Left ventricle myocardium inferior (tissue), 1 donor: ENCODE measurements around the gene PAK2. TPM values are rescaled to one million over a fixed set of nuclear protein-coding genes. Genes with fewer than 3 reads are reported as not detected.

Source experiments
- DNase-seq: peaks from one replicate; pipeline ENCODE4 v3.0.0-alpha.2; 2020
- H3K27ac ChIP-seq: fragments of 200-600 bp; replicated peaks from 2 replicates; pipeline ENCODE4 v1.8.0; 2021
- H3K27me3 ChIP-seq: fragments of 200-600 bp; 2 replicates; pipeline ENCODE4 v1.8.0; 2021; ENCODE audit warnings: low read depth
- H3K36me3 ChIP-seq: fragments of 200-600 bp; 2 replicates; pipeline ENCODE4 v1.8.0; 2021
- H3K4me1 ChIP-seq: fragments of 200-600 bp; 2 replicates; pipeline ENCODE4 v1.8.0; 2021
- H3K4me3 ChIP-seq: fragments of 200-600 bp; 2 replicates; pipeline ENCODE4 v1.8.0; 2021; ENCODE audit warnings: mild to moderate bottlenecking, moderate library complexity
- H3K9me3 ChIP-seq: fragments of 200-600 bp; replicated peaks from 2 replicates; pipeline ENCODE4 v1.8.0; 2021
- CTCF ChIP-seq: fragments of 200-600 bp; IDR thresholded peaks from 2 replicates; pipeline ENCODE4 v1.8.0; 2021; ENCODE audit warnings: antibody characterized with exemption, mild to moderate bottlenecking, borderline replicate concordance
- intact Hi-C: fragments of 100-400 bp; cut with micrococcal nuclease; formaldehyde crosslinking; loops from one replicate; pipeline ENCODE4 v1.11.0; 2022
- total RNA-seq: library from RNA; stranded (reverse); fragmentation: NEBNext Ultra II Directional; extraction: Animal tissue kit (Norgen Biotek cat#: 25700); gene quantifications from one replicate; pipeline ENCODE4 v1.2.1, GENCODE V29; 2021
- donor health status: DM: no; HTN: yes; CAD: no; lungs with severe emphysema.

Gene PAK2
- total RNA-seq, 1 donor from 2014 or later: 45.7 TPM

DNA sequence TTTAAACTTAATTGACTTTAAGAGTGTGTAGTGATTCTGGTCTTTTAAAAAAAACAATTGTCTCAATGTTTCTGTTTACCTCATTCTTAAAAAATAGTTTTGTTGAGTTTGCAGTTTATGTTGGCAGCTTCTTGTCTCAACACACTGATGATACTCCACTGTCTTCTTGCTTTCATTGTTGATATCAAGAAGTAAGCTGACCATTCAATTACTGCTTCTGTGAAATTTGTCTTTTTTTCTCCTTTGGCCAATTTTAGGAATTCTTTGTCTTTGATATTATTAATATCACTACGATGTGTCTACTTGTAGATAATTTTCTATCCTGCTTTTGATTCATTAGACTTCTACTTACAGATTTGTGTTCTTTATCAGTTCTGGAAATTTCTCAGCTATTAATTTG is 31.4 kb downstream of the PAK2 start:
- peaks cover 38% of the 10 kb centered on the region for H3K4me1 ChIP-seq
- TF ChIP-seq CTCF: no peak
- DNase-seq: no peak
- no peak overlapping the region for H3K4me3 ChIP-seq
- peaks cover 6% of the 10 kb centered on the region for H3K36me3 ChIP-seq
- H3K27me3 ChIP-seq: no peaks in the 10 kb centered on the region
- no peaks in the 10 kb centered on the region for H3K9me3 ChIP-seq
- no peak overlapping the region for H3K27ac ChIP-seq
- intact Hi-C loops: no loop called here

GRCh38 chr3:196772102-196772501 is 32.4 kb downstream of the PAK2 start:
- H3K9me3 ChIP-seq: no peaks in the 10 kb centered on the region
- H3K36me3 ChIP-seq: peaks cover 6% of the 10 kb centered on the region
- no peak for DNase-seq
- intact Hi-C loops: no loop called here
- peaks cover 41% of the 10 kb centered on the region for H3K4me1 ChIP-seq
- no peaks in the 10 kb centered on the region for H3K27me3 ChIP-seq
- H3K4me3 ChIP-seq: no peak overlapping the region
- no peak overlapping the region for H3K27ac ChIP-seq
- TF ChIP-seq CTCF: no peak

GRCh38 chr3:196772897-196773296 is 33.2 kb downstream of the PAK2 start:
- intact Hi-C loops: no loop called here
- Histone ChIP-seq H3K9me3 (no peaks in the 10 kb centered on the region), H3K27me3 (no peaks in the 10 kb centered on the region), H3K36me3 (peaks cover 6% of the 10 kb centered on the region), H3K27ac (no peak overlapping the region), H3K4me1 (peaks cover 48% of the 10 kb centered on the region), H3K4me3 (no peak overlapping the region)
- DNase-seq: no peak
- no peak for TF ChIP-seq CTCF

DNA sequence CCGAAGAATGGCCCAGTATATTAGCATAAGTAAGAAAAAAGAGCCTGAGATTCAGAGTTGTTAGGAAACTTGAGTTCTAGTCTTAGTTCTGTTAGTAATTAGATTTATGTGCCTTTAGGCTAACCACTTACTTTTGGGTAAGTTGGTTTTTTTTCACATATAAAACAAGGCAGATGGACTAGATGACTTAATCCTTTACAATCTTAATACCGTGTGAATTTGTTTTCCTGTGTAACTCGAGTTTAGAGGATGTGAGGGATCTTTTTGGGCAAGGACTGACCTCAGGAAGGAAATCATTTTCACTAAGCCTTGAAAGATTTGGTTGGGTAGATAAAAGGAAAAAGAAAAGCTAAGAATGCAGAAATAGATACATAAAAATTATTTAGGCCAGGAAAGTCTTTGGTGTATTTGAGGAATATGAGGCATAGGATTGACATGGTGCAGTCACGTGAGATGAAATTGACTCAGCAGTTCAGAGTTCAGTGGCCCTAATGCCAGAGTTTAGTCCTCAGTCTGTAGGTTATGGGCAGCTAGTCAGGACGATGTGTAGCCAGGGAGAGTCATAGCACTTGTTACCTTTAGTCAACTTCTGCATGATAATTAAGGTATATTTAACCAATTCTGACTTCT is 34.6 kb downstream of the PAK2 start:
- no peak for TF ChIP-seq CTCF
- no peaks in the 10 kb centered on the region for H3K27me3 ChIP-seq
- no peak overlapping the region for H3K4me3 ChIP-seq
- H3K9me3 ChIP-seq: no peaks in the 10 kb centered on the region
- peaks cover 63% of the 10 kb centered on the region for H3K4me1 ChIP-seq
- intact Hi-C loops: no loop called here
- no peaks in the 10 kb centered on the region for H3K36me3 ChIP-seq
- no peak for DNase-seq
- H3K27ac ChIP-seq: peak overlapping the region; percentile 27

DNA sequence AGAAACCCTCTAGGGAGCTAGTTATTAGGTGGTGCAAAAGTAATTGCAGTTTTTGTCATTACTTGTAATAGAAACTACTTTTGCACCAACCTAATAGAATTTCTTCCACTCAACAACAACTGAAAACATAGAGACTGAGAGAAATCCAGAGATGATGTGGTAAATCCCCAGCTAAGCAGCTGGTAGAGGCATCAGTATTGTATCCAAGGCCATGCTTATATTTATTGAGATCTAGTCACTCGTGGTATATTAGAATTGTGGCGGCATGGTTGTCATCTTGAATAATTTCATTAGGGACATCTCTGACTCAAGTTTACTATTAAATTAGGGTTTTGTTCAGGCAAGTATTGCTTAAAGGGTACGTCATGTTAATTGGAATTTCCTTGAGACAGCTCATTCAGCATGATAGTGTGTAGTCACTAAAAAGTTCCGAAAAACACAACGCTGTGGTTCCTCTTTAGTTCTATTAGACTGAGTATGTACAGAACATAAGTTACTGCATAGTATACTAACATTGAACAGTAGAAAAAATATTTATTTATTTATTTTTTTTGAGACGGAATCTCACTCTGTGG is 35.3 kb downstream of the PAK2 start:
- H3K27me3 ChIP-seq: no peaks in the 10 kb centered on the region
- intact Hi-C loops: no loop called here
- H3K27ac ChIP-seq: peak overlapping the region; percentile 27
- H3K4me1 ChIP-seq: peaks cover 63% of the 10 kb centered on the region
- H3K36me3 ChIP-seq: no peaks in the 10 kb centered on the region
- H3K4me3 ChIP-seq: no peak overlapping the region
- no peak for TF ChIP-seq CTCF
- no peaks in the 10 kb centered on the region for H3K9me3 ChIP-seq
- DNase-seq: no peak
